GM19023 (cell line): ENCODE data around the gene FHAD1.

ENCODE experiments used
- ATAC-seq: cut with Tn5 transposase; IDR thresholded peaks from one replicate; pipeline ENCODE4 v1.9.1; 2021; ENCODE audit warnings: mild to moderate bottlenecking, moderate library complexity; ENCODE audit not compliant: unreplicated experiment

Gene FHAD1

DNA sequence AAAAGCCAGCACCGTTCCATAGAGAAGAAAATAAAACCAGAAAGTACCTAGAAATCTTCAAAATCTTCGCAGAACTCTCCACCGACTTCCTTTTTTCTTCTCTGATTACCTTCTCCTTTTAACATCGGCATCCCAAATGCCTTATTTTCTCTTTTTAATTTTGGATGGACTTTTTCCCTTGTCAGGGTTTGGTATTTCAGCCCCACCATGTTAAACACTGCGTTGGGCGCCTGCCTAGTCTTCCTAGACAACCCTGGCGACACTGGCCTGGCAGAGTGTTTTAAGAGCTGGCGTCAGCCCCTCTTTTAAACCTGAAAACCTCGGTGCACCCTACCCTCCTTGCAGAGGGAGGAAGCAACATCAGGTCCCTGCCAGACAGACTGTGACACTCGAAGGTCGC is 96.7 kb downstream of the FHAD1 start:
- ATAC-seq = no peak

DNA sequence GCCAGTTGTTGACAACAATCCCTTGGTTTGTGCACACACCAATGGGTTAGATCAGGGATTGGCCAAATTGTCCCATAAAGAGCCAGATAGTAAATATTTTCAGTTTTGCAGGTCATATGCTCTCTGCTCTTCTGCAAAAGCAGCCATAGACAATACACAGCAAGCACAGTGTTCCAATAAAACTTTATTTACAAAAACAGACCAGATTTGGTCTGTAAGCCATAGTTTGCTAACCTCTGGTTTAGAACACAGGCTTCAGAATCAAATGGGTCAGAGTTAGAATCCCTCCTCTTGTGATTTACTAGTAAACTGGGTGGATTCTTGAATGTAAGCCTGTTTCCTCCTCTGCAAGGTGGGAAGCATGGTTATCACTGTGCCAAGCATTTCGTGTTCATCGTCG is 97.4 kb downstream of the FHAD1 start:
- no peak for ATAC-seq

DNA sequence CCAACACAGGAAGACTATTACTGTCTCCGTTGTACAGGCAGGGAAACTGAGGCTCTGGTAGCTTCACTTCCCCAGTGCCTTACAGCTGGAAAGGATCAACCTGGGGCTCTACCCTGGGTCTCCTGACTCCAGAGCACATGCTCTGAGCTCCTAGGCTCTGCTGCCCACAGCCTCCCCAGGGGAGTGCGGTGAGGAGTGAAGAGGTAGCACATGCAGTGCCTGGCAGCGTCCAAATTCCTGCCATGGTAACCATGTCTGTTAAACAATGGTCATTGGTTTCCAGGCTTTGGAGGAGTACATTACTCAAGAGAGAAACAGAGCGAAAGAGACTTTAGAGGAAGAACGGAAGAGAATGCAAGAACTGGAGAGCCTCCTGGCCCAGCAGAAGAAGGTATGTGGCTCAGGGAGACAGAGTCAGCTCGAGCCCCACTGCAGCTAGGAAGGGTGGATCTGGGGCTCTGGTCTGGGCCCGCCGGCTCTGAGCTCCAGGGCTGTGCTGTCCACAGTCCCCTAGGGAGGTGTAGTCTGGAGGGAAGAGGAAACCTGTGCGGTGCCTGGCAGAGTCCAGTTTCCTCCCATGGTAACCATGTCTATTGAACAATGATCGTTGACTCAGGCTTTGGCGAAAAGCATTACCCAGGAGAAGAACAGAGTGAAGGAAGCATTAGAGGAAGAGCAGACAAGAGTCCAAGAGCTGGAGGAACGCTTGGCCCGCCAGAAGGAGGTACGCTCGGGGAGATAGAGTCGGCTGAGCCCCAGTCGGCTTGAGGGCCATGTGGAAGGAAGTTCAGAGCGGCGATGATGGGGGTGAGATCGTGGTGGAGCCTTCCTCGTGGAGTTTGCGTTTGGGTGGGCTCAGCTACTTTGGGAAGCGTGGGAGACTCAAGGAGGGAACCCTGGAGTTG is 98.0 kb downstream of the FHAD1 start:
- ATAC-seq = no peak

DNA sequence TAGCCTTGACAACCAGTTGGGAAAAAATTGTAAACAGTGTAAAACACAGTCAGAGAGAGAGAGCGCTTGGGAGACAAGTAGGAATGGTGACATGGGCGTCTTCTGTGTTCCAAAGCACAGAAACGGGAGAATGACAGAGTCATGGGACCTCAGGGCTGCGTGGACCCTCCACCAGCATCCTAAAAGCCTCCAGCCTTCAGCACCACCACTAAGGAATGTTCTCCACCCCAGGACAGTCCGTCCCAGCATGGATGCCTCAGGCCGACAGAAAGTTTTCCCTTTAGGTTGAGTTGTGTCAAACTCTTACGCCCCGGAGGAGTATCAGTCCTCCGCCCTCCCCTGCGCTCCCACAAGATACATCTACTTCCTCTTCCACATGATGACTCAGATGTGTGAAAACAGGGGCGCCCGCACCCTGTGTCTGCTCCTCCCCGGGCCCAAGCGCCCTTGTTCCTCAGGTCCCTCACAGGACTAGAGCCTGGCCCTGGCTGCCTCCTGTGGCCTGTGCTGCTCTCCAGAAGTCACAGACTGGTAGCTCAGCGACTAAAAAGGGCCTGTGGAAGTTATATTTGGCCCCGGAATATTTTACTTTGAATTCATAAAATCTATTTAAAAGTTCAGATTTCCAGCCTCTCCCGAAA is 98.8 kb downstream of the FHAD1 start:
- ATAC-seq = no peak

DNA sequence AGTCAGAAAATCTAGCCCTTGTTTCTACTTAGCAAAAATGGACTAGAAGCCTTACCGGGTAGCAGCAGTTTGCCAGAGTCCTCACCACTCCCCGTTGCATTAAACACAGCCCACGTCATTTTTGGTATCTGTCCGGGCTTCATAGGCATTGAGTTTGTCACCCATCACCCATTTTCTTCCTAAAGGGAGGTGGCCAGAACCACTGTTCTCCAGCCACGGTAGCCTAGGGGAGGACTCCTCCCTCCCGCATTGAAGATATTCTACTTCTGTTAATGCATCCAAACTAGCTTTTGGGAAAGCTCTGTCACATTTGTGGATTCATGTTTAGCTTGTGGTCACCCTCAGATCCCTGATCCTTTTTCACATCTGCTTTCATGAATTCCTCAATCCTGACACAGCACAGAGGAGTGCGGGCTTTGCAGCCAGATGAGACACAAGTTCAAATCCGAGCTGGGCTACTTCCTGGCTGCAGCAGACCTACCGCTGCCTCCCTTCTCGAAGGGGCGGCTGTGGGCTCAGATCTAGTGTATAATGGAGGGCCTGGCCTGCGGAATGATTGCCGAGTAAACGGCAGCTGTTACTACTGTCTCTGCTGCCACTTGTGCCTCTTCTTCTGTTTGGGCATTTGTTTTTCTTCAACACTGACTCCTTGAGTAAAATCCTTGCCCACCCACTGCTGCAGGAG is 99.5 kb downstream of the FHAD1 start:
- no peak for ATAC-seq

DNA sequence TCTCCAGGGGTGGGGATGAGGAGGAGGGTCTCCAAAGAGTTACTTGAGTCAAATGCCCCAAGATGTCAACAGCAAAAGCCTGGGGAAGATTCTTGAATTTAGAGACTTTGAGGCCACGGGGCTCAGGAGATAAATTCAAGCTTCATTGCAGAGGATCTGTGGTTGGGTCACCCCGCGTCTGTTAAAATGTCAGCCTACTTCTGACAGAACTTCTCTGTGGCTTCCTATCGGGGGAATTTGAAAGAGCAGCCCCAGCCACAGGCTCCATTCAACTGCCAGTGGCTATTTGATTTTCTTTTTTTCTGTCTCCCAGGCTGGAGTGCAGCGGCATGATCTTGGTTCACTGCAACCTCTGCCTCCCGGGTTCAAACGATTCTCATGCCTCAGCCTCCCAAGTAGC is 100.2 kb downstream of the FHAD1 start:
- no peak for ATAC-seq

DNA sequence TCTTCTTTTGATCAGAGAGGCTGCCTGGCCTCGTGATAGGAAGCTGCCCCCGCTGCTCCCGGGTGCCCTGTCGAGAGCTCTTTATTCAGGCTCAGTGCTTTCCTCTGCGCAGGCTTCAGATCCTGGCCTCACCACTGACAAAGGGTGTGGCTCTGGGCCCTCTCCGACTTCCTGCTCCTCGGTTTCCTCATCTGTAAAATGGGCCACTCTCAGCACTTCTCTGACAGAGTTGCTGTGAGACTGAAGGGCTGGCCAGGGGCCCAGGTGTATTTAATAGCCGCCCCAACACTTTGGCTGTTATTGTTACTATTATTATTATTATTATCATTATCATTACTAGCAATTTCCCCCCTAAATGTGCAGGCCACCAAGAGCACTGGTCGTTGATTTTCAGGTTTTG is 101.6 kb downstream of the FHAD1 start:
- no peak for ATAC-seq

DNA sequence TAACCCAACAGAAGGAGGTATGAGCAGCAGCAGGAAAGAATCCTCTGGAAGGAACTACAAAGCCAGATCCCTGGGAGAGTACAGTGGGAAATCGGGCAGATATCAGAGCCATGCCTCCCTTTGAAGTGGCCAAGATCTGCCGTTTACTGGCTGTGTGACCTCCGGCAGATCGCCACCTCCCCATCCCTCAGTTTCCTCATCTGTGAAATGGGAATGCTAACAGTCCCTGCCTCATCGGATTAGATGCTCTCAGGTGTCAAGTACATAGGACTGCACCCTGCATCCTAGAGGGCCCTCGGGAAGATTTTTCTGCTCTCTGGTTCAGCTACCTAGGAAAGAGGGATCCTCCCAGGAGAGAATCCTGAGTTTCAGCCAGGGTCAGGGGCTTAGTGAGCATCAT is 102.1 kb downstream of the FHAD1 start:
- no peak for ATAC-seq

DNA sequence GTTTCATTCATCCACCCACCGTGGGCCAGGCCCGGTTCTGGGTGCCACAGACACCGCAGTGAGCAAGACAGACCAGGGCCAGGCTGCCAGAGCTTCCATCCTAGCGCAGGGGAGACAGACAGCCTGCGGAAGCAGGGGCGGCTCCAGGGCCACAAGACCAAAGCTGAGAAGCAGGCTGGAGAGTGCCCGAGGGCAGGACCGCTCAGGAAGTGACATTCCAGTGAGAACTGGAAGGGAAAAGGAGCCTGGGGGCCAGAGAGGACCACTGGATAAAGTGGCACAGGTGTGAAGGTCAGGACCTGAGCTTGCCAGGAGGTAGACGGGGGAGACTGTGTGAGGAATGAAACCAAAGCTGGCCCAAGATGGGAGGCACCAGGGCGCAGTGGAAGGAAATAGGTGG is 103.1 kb downstream of the FHAD1 start:
- ATAC-seq = no peak

DNA sequence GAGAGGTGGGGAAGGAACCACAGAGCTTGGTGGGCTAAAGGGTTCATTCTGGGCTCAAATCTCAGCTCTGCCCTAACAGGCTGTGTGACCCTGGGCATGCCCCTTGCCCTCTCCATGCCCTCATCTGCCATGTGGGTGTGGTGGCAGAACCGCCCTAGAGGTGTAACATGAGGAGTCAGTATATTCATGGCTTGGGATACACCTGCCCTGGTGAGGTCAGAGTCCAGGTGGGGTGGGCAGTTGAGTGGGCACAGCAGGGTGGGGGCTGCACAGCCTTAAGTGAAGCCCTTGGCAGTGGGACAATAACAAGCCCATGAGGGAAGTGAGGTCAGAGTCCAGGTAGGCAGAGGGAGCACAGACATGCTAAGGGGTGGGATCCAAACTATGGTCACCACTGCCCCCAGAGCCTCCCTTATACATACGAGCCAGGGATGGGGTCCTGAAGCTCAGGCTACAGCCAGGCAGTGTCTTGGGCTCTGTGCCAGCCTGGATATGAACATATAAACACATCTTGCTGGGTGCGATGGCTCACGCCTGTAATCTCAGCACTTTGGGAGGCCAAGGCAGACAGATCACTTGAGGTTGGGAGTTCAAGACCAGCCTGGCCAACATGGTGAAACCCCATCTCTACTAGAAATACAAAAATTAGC is 103.7 kb downstream of the FHAD1 start:
- no peak for ATAC-seq

DNA sequence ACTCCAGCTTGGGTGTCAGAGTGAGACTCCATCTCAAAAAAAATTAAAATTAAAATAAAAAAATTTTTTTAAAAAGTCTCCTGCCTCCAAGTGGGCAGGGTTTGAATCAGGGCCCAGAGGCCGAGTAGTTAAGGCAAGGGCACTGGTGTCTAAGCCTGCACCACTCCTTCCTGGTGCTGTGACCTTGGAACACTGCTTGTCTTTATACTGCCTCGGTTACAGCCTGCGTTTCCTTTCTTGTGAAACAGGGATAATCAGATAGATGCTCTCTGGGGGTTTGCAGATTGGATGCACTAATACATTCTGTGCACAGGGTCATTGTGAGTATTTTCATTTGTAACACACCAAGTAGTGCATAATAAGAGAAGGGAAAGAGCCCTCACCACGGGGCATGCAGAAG is 104.3 kb downstream of the FHAD1 start:
- no peak for ATAC-seq

DNA sequence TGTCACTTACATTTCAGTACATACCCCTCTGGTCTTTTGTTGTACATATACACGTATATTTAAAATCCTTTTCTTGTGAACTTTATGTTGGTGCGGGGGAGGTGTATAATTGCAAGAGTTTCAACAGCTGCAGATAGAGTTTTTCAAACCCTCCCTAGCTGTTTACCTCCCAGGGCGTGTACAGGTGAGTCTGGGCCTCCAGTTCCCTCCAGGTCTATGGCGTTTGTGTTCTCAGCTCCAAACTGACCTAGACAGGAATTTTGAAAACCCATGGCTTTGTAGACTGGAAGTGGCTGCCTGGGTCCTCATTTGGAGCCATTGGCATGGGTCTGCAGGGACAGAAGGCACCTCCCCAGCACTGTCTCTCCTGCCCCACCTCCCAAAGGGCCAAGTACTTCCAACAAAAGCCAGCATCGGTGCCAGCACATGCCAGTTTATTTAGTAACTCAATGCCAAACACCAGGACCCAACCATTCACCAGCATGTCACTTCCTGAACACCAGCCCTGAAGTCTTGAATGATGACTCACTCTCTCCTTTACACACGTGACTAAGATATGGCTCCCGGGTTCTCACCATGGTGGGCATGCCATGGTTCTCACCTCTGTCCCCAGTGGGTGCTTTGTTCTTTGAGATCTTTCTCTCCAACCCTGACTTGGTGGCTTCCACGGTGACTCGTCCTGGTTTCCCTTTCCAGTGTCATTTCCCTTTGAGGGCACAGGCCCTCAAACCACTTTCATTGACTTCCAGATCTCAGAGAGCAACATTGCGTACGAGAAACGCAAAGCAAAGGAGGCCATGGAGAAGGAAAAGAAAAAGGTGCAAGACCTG is 105.3 kb downstream of the FHAD1 start:
- ATAC-seq = no peak

DNA sequence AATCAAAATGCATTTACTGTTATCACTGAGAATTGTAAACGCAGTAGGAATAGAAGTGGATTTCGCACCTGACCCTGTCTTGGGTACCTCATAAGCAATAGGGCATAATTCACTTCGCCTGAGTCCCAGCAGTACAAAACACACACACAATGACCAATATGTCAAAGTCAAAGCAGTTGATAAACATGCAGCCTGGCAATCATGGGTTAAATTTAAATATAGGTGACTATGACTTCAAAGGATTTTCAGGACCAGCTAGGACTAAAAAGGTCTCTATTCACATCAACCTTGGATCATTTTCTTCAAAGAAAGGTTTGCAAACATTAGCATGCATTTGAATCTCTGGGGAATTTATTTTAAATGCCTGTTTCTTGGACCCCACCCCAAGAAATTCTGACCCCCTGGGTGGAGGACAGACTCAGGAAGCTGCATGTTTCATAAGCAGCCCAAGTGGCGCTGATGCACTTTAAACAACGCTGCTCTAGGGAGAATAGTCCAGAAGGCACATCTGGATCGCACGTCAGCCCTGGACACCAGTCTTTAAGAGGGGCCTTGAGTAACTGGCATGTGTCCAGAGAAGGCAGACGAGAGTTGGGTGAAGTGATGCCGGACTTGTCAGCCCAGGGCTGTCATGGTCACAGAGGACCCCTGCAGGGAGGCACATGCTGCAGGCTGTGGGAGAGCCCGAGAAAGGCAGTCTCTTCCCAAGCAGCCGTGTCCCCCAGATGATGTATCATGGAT is 107.0 kb downstream of the FHAD1 start:
- no peak for ATAC-seq

DNA sequence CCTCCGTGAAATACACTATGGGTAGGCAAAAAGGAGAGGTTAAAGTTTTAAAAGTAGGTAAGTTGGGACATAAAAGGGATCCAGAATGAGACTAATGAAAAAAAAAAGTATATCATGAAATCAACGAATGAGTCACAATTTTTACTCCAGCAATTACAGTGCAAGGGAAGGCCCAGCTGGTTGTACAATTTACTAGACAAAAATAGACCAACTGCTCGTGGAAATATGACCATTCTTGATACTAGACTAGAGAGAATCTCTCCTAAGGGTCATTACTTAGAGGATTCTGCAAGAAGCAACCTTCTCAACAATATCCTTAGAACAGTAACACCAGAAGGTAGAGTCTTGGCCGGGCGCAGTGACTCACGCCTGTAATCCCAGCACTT is 107.5 kb downstream of the FHAD1 start:
- no peak for ATAC-seq

DNA sequence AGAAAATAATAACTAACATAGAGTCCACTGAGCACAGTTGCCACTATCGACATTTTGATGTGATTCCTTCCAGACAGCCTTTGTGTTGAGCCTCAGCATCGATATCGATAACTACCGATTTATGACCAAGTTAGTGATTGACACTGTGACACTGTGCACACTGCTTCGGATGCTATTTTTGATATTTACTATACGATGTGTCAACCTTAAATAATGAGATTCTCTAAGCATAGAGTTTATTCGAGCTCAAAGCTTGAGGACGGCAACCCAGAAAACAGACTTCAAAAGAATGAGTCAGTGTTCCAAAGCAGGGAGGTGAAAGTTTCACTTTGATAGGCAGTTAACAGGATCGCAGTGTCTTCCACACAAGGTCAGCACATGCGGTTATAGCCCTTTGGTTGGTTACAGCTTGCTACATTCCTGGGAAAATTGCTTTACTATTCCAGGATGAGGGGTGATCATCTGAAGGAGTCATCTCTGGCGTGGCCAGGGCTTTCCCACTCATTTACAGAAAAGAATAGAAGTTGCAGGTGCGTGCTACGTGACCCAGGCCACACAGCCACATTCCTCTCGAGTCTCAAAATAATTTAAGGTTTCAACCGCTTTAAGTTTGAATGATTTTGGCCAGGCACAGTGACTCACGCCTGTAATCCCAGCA is 109.1 kb downstream of the FHAD1 start:
- ATAC-seq = no peak

DNA sequence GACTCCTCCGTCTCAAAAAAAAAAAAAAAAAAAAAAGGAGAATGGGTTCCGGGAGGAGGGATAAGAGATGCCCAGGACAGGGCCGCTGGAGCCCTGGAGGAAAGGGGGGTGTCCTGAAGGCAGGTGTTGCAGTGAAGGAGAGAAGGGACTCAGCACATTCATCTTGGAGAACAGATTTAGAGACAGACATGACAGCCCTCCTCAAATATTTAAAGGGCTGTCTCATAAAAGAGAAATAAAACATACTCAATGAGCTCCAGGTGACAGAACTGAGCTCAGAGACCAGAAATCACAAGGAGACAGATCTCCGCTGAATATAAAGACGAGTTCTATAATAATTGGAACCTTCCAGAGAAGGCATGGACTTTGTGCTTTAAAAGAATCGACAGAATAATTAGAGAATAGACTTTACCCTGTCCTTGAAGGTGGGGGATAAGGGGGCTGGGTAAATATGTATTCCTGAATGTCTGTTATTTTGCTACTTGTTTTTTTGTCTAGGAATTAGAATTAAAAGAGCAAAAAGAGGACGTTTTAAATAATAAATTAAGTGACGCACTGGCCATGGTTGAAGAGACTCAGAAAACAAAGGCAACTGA is 110.7 kb downstream of the FHAD1 start:
- no peak for ATAC-seq

DNA sequence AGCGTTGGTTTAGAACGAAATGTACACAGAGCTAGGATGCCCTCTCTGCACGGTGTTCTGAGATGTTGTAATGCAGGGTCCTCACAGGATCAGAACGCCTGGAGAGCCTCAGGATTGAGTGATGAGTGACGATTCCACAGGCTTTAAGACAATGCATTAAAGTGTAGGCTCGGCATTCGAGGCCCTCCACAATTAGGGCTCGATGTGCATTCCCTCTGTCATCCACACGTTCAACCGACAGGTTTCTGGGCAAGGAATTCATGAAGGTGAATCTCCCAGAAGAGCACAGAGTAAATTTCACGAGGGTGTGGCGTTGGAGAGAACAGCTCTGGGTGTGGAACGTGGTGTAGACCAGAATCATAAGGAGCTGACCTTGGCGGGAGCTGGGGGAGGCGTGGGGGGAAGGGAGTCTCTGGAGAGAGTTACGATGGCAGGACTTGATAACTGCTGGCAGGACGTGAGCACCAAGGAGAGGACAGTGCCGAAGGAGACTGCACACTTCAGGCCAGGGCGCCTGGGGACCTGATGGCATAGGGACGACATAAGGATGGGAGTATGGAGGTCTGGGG is 111.6 kb downstream of the FHAD1 start:
- ATAC-seq = no peak

DNA sequence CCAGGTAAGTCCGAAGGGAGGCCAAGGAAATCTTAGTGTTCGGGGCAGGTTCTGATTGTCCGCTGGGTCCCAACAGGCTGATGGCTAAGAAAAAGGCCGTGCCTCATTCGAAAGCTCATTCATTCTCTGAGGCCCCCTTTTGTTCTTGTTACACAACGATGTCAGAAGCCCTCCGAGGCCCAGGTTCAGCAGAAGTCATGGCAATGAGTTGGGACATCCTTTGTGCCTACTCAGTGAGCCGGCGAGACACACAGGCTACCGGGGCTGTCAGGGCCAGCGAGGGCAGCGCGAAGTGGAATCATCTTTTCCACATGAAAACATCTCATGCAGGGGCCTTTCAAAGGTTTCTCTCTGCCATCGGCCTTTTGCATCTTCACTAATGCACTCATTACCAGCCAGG is 113.7 kb downstream of the FHAD1 start:
- no peak for ATAC-seq
